Lower leg skin (tissue), 4 donors: ENCODE data around the gene KIDINS220. TPM values are rescaled to one million over a fixed set of nuclear protein-coding genes. Genes with fewer than 3 reads are reported as not detected.

Experiments
- DNase-seq, 2 donors: peaks; one replicate each; pipeline ENCODE4 v3.0.0-alpha.2; 2019; ENCODE audit warnings: low spot score in 2 of 2
- H3K4me3 ChIP-seq: fragments of 200-600 bp; sonication (generic); 2 replicates; pipeline ENCODE4 v1.5.1; 2017; ENCODE audit warnings: mild to moderate bottlenecking, low read depth; ENCODE audit not compliant: poor library complexity, severe bottlenecking
- POLR2A ChIP-seq, 2 donors: fragments of 450-650 bp; IDR thresholded peaks; one replicate each; pipeline ENCODE4 v1.6.1; 2016 to 2017; ENCODE audit warnings: antibody characterized with exemption in 2 of 2, mild to moderate bottlenecking in 1 of 2, moderate library complexity in 1 of 2
- WGBS, 2 donors: methylation state at CpG; one replicate each; pipeline ENCODE4 v1.1.5; 2018; 5-methylcytosine and 5-hydroxymethylcytosine counted together
- intact Hi-C: fragments of 100-400 bp; cut with DNase I; formaldehyde crosslinking; loops from one replicate; pipeline ENCODE4 v1.15.0; 2023; ENCODE audit warnings: low total_unique reads
- total RNA-seq, 4 donors: library from RNA; depleted of rRNA; stranded (reverse); fragments of >200 nt; gene quantifications; one replicate each; pipeline ENCODE4 v1.1.0, GENCODE V29; 2016
- TF ChIP-seq, protein P1 (sequence below), 3 donors: fragments of 450-650 bp; IDR thresholded peaks; one replicate each; pipeline ENCODE4 v1.5.1; 2016; ENCODE audit warnings: antibody characterized with exemption in 3 of 3, mild to moderate bottlenecking in 3 of 3, moderate library complexity in 2 of 3

Gene KIDINS220
- total RNA-seq, 4 donors from 2014 or later = 44.6 to 65.0 (median 51.9) TPM

DNA sequence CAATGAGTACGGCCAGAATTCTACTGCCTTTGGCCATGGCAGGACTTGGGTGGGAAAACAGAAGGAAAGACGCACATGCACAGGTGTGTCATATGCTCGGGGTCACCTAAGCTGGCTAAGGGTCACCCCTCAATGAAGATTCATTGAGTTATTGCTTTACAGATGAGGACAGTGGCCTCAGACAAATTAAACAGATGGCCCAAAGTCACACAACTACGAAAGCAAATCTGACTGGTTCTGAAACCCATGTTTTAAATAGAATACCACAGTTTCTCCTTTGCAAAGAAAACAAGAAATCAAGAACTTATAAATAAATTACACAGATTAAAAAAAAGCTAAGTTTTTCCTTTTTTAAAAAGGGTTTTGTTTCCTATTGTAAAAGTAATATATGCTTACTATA is 85.0 kb downstream of the KIDINS220 start:
- TF ChIP-seq, protein P1, sequence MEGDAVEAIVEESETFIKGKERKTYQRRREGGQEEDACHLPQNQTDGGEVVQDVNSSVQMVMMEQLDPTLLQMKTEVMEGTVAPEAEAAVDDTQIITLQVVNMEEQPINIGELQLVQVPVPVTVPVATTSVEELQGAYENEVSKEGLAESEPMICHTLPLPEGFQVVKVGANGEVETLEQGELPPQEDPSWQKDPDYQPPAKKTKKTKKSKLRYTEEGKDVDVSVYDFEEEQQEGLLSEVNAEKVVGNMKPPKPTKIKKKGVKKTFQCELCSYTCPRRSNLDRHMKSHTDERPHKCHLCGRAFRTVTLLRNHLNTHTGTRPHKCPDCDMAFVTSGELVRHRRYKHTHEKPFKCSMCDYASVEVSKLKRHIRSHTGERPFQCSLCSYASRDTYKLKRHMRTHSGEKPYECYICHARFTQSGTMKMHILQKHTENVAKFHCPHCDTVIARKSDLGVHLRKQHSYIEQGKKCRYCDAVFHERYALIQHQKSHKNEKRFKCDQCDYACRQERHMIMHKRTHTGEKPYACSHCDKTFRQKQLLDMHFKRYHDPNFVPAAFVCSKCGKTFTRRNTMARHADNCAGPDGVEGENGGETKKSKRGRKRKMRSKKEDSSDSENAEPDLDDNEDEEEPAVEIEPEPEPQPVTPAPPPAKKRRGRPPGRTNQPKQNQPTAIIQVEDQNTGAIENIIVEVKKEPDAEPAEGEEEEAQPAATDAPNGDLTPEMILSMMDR (IDR thresholded peaks at IDR 0.05) = no peak
- TF ChIP-seq POLR2A (IDR thresholded peaks at IDR 0.05) = no peak
- 94 to 97% methylated on average over 4 of the region's 4 CpGs for WGBS, 2 donors
- no peak overlapping the region for H3K4me3 ChIP-seq
- DNase-seq = no peak
- intact Hi-C loops = no loop called here

DNA sequence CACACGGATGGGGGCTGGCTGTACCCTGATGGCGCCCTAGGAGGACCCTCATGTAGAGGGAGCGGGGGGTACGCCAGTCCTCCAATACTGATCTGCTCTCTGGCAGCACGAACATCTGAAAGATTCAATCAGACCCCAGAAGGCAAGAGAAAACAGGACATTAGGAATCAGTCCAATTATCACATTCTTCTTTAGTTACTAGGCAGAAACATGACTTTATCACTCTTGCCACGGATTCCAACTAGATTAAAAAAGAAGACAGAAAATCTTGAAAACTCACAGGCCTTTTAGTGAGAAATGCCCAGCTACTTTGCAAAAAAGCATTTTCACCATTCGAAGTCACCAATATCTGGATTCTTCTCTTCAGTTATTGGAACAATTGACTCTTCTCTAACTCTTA is 87.2 kb downstream of the KIDINS220 start:
- DNase-seq = no peak
- 95 to 96% methylated on average over 7 of the region's 7 CpGs for WGBS, 2 donors
- no peak overlapping the region for H3K4me3 ChIP-seq
- TF ChIP-seq, protein P1 (IDR thresholded peaks at IDR 0.05) = no peak
- TF ChIP-seq POLR2A (IDR thresholded peaks at IDR 0.05) = no peak
- intact Hi-C loops = no loop called here

DNA sequence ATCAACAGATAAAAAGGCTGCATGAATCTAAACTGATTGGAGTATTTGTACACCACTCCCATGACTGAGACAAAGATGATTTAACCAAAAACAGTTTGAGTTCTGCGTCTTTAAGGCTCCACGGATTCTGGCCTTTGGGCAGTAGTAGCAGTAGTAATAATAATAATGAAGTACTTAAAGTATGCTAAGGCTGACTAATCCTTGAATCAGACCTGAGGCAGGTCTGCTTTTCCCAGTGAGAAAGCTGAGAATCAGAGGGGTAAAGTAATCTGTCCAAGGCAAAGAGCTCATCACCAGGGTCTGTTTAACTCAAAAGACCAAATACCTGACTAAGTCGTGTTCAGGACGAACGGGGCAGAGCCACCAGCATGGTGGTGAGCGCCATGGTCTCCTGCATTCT is 94.2 kb downstream of the KIDINS220 start:
- WGBS, 2 donors = 92 to 98% methylated on average over 6 of the region's 6 CpGs
- intact Hi-C loops = no loop called here
- no peak for TF ChIP-seq POLR2A (IDR thresholded peaks at IDR 0.05)
- TF ChIP-seq, protein P1 (IDR thresholded peaks at IDR 0.05) = no peak

DNA sequence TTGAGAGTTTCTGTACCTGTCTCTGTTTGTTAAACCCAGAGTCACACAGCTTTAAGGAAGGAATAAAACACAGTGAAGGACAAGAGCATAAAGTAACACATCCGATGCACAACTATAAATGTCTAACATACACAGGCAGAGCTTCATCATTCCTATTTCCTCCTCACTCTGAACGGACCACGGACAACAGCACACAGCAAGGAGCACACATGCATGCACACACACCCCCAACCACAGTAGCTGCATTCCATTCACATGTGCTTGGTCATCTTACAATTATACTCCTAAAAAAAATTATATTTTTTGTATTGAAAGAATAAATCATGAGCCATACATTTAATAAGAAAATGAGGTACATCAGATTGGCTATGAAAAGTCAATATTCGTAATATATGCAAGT is 97.3 kb downstream of the KIDINS220 start:
- no peak for DNase-seq
- intact Hi-C loops = no loop called here
- TF ChIP-seq, protein P1 (IDR thresholded peaks at IDR 0.05) = no peak
- TF ChIP-seq POLR2A (IDR thresholded peaks at IDR 0.05) = no peak
- H3K4me3 ChIP-seq = no peak overlapping the region
- 92 to 95% methylated on average over 4 of the region's 4 CpGs for WGBS, 2 donors

More for the DNA sequence above, 94.2 kb downstream of the KIDINS220 start:
- no peak overlapping the region for H3K4me3 ChIP-seq
- no peak for DNase-seq

DNA sequence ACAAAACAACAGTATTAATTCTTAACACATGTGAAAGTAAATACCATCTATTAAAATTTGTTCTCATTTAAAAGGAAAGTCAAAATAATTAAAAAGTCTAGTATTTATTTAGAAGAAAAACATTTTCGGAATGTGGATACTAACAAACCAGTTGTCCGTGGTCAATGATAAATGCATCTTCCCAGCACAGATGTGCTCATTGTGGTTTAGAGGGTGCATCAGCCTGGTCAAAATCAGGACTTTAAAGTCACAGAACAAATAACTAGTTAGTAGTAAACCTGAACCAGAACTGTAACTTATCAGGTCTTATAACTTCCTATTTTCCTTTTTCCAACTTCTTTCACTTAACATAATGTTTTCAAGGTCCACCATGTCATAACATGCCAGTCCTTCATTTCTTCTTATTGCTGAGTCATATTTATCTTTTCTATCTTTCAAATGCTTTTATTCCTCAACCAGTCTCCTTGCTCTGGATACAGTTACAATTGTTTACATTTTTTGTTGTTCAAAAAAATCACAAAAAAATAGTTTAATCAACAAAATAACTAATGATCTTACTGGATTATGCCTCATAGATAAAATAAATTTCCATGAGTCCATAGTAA is 99.7 kb downstream of the KIDINS220 start:
- WGBS, 2 donors = 89 to 92% methylated on average over 2 of the region's 2 CpGs
- intact Hi-C loops = no loop called here
- TF ChIP-seq, protein P1 (IDR thresholded peaks at IDR 0.05) = no peak
- no peak for TF ChIP-seq POLR2A (IDR thresholded peaks at IDR 0.05)
- no peak overlapping the region for H3K4me3 ChIP-seq
- no peak for DNase-seq

DNA sequence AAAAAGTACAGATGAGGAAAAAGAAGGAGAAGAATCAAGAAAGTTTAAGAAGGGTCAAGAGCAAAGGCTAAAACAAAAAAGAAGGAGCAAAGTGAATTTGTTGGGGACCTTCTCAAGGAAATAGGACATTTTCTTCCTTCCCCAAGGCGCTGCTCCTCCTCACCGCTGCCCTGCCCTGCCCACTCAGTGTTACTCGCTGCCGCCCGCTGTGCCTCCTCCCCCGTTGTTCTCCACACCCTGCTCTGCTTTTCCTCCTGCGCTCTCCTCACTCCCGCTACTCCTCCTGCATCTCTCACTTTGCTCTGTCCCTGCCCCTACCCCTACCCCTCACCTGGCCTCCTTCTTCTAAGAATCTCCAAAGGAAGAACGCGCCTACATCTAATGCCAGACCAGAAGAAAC is 104.8 kb downstream of the KIDINS220 start:
- intact Hi-C loops = no loop called here
- WGBS, 2 donors = 92 to 97% methylated on average over 10 of the region's 10 CpGs
- no peak for DNase-seq
- H3K4me3 ChIP-seq = no peak overlapping the region
- TF ChIP-seq POLR2A (IDR thresholded peaks at IDR 0.05) = no peak
- TF ChIP-seq, protein P1 (IDR thresholded peaks at IDR 0.05) = no peak
